ENCODE results near the gene PRKG2. TPM values are rescaled to one million over a fixed set of nuclear protein-coding genes. Genes with fewer than 3 reads are reported as not detected.
"Not testable (repeated sequence)": the region's sequence is repeated elsewhere in the genome, so short reads cannot be mapped to it uniquely, and the experiment has no call there.

PRKG2 gene
- total RNA-seq, 2 donors from 2014 or later = 0.86 to 2.2 TPM

DNA sequence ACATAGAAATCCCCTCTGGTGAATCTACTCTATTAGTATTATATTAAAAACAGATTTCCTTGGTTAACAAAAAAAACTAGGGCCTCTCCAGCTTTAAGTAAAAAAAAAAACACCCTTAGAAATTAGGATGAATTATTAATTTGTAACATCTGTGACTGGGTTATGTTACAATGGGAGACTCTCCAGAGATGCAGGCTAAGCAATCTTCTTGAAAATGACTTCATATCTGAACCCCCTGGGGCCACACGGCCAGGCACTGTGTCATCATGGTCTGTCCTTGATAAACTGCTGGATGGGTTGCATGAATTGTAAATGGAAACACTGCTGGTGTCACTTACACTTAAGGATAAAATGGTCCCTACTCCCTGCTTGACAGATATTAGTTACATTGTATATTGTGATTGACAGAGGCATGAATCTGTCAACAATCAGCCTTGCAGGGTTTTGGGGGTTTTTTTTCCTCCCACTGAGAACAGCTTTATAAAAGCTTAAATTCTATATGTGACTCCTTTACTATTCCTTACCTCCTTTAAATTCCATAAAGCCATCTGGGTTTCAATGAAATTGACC, 49.1 kb downstream of the PRKG2 start:
- peak; percentile 66 for DNase-seq (ENCODE audit: low spot score)
- intact Hi-C loops (cut with DNase I) = no loop called here

- no peak for DNase-seq (ENCODE audit: low spot score)
- intact Hi-C loops (cut with DNase I) = no loop called here
Observed at GRCh38 chr4:81164623-81165416, 50.2 kb downstream of the PRKG2 start.

GRCh38 chr4:81164126-81164525, 50.9 kb downstream of the PRKG2 start:
- intact Hi-C loops (cut with DNase I) = no loop called here
- DNase-seq (ENCODE audit: low spot score) = no peak

GRCh38 chr4:81162752-81163458, 52.1 kb downstream of the PRKG2 start:
- intact Hi-C loops (cut with DNase I) = no loop called here
- no peak for DNase-seq (ENCODE audit: low spot score)

DNA sequence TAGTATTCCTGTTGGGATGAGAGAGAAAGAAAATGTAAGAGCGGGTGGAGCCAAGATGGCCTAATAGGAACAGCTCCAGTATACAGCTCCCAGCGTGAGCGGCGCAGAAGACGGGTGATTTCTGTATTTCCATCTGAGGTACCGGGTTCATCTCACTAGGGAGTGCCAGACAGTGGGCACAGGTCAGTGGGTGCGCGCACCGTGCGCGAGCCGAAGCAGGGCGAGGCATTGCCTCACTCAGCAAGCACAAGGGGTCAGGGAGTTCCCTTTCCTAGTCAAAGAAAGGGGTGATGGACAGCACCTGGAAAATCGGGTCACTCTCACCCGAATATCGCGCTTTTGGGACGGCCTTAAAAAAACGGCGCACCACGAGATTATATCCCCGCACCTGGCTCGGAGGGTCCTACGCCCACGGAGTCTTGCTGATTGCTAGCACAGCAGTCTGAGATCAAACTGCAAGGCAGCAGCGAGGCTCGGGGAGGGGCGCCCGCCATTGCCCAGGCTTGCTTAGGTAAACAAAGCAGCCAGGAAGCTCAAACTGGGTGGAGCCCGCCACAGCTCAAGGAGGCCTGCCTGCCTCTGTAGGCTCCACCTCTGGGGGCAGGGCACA, 61.2 kb downstream of the PRKG2 start:
- DNase-seq (ENCODE audit: low spot score); intact Hi-C loops (cut with DNase I): not testable (repeated sequence)

DNA sequence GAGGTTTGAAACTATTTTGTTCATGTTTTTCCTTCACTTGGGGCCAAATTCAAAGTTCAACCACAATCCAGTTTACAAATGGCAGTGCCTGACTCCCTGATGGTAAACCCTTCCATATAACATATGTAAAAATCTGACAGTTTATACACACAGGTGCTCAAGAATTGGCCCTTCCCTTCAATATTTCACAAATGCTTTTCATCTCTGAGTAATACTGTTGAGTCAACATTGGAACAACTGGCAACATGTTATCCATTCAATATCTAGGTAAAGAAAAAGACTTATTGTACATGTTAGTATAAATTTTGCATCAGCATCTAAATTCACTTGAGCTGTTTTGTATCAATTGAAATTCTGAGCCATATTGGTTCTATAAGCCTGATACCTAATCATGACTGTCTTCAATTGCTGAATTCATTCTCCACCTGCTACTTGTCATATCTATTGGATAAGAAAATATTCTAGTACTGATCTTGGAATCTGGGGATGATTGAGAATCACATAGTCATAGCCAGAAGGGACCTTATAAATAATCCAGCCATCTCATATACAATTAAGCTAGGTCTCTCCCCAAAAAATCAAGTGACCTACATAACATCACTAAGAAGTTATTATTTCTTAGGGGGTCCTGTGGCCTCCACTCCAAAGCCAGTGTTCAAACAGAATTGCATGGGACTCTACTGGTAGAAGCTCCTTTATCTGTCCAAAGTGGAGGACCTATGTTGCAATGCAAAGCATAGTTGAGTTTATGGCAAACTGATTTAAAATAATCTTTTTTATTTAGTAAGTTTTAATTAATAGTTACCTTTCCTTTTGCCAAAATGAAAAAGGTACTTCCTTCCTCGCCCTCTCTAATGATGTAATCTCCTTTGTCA, 61.9 kb downstream of the PRKG2 start:
- no peak for DNase-seq (ENCODE audit: low spot score)
- intact Hi-C loops (cut with DNase I) = no loop called here

GRCh38 chr4:81149976-81150375, 65.0 kb downstream of the PRKG2 start:
- intact Hi-C loops (cut with DNase I) = no loop called here
- DNase-seq (ENCODE audit: low spot score) = no peak

DNA sequence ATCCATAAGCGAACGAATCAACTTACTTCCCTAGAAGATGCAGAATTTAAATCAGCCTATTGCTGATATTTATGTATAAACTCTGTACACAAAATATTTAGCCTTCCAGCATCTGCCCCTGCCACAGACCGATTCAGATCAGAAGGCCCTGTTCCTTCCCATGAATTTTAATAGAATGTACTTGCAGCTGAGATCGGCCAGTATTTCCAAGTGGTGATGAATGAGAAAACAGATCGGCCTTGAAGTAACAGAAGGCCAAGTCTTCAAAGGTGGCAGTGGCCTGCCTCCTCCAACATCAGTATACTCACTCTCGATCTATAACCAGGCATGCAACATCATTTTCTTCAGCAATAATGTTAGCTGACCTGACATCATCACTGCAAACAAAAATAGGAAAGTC, 66.4 kb downstream of the PRKG2 start:
- intact Hi-C loops (cut with DNase I) = no loop called here
- DNase-seq (ENCODE audit: low spot score) = no peak

- no peak for DNase-seq (ENCODE audit: low spot score)
- intact Hi-C loops (cut with DNase I) = no loop called here
Observed at GRCh38 chr4:81146466-81146865, 68.6 kb downstream of the PRKG2 start.

GRCh38 chr4:81143183-81143582, 71.8 kb downstream of the PRKG2 start:
- intact Hi-C loops (cut with DNase I) = no loop called here
- DNase-seq (ENCODE audit: low spot score) = no peak

DNA sequence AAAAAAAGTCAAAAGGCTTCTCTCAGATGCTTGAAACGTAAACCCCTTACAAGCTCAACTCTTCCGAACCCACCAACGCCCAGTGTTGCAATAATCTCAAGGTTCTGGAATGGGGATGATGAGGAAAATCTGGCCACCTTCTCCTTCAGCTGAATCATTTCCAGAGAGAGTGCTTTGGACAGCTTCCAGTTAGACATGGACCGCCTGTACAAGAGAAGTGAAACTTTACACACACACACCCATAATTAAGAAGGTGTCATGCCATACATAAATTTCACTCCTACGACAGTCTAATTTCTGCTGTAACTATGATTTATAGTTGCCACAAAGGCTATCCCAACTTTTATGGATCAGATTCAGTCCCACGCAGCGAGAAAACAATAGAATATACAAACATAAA, 72.3 kb downstream of the PRKG2 start:
- no peak for DNase-seq (ENCODE audit: low spot score)
- intact Hi-C loops (cut with DNase I) = no loop called here

DNA sequence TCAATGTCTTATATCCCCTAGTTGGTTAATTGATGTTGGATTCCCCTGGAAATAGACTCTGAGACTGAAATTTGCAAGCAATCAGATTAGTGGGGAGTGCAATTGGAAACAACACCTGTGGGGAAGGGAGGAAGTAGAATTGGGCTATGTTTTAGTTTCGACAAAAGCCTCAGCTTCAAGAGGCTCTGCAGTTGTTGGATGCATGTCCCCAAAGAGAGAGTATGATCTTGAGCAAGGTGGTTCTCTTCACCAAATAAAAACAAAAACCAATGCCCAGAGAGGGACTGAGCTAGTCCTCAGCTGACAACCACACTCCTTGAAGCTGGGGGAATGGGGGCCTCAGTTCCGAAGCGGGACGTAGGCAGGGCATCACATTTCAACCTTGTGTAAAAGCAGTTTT, 77.1 kb downstream of the PRKG2 start:
- DNase-seq (ENCODE audit: low spot score) = no peak
- intact Hi-C loops (cut with DNase I) = no loop called here

GRCh38 chr4:81137446-81137845, 77.6 kb downstream of the PRKG2 start:
- intact Hi-C loops (cut with DNase I) = no loop called here
- DNase-seq (ENCODE audit: low spot score) = no peak

GRCh38 chr4:81136161-81136905, 78.7 kb downstream of the PRKG2 start:
- no peak for DNase-seq (ENCODE audit: low spot score)
- intact Hi-C loops (cut with DNase I) = no loop called here

DNA sequence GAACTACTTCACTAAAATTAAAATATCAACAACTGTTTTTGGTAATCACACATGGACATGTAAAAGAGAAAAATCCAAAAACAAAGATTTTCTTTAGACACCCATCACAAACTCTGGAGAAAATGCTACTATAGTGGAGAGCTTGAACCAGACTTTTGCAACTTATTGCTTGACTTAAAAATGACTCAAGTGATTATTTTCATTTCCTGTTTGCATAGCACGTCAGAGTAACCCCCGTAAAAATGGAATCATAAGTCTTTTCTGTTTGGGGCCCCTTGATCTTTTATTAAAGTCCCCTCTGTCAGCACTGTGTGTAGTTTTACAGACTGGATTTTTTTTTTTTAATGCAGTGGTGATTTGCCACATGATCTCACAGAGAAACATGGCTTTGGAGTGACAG, 79.5 kb downstream of the PRKG2 start:
- intact Hi-C loops (cut with DNase I) = no loop called here
- DNase-seq (ENCODE audit: low spot score) = no peak

- intact Hi-C loops (cut with DNase I) = no loop called here
- DNase-seq (ENCODE audit: low spot score) = no peak
Observed at GRCh38 chr4:81131563-81131962, 83.5 kb downstream of the PRKG2 start.

DNA sequence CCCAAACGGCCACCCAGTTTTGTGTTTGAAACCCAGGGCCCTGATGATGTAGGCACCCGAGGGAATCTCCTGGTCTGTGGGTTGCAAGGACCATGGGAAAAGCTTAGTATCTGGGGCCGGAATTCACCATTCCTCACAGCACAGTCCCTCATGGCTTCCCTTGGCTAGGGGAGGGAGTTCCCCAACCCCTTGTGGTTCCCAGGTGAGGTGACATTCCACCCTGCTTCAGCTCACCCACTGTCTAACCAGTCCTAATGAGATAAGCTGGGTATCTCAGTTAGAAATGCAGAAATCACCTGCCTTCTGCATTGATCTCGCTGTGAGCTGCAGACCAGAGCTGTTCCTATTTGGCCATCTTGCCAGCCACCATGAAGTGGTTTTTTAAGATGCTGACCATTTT, 84.0 kb downstream of the PRKG2 start:
- DNase-seq (ENCODE audit: low spot score) = no peak
- intact Hi-C loops (cut with DNase I) = no loop called here

DNA sequence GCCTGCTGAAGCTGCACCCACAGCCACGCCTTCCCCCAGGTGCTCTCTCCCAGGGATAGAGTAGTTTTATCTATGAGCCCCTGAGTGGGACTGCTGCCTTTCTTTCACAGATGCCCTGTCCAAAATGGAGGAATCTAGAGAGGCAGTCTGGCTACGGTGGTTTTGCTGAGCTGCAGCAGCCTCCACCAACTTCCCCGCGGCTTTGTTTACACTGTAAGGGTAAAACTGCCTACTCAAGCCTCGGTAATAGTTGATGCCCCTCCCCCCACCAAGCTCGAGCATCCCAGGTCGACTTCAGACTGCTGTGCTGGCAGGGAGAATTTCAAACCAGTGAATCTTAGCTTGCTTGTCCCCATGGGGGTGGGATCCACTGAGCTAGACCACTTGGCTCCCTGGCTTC, 84.5 kb downstream of the PRKG2 start:
- no peak for DNase-seq (ENCODE audit: low spot score)
- intact Hi-C loops (cut with DNase I) = no loop called here

GRCh38 chr4:81120055-81120454, 95.0 kb downstream of the PRKG2 start:
- DNase-seq (ENCODE audit: low spot score) = no peak
- intact Hi-C loops (cut with DNase I) = no loop called here

All from posterior vena cava (tissue), 2 donors.